ENCODE results near the gene TACO1.

- TF ChIP-seq ATF2 (CRISPR knock-in tag; IDR thresholded peaks at IDR 0.05) (no peak), ADNP (tag; IDR thresholded peaks at IDR 0.05) (no peak), CBX3 (IDR thresholded peaks at IDR 0.05; ENCODE audit: borderline replicate concordance in 1 of 2, low read length in 2 of 2) (no peak), POLR2AphosphoS5 (IDR thresholded peaks at IDR 0.05; ENCODE audit: control insufficient read depth, insufficient read depth, low read depth, low read length) (no peak), ZNF41 (CRISPR knock-in tag; conservative IDR thresholded peaks at IDR 0.05) (no peak), RFX5 (IDR thresholded peaks at IDR 0.05; ENCODE audit: low read depth, low read length) (no peak), RCOR1 (IDR thresholded peaks at IDR 0.05; ENCODE audit: borderline replicate concordance in 1 of 2, low read depth in 2 of 2, low read length in 2 of 2) (no peak), PPARD (CRISPR knock-in tag; IDR thresholded peaks at IDR 0.05) (no peak), RBM22 (IDR thresholded peaks at IDR 0.05; ENCODE audit: low read depth, low read length, poor library complexity, severe bottlenecking) (no peak), CREB1 (IDR thresholded peaks at IDR 0.05) (no peak), CREB1 (CRISPR knock-in tag; IDR thresholded peaks at IDR 0.05) (no peak), POLR2A (conservative IDR thresholded peaks at IDR 0.05) (no peak)
- TF ChIP-seq, protein P1, sequence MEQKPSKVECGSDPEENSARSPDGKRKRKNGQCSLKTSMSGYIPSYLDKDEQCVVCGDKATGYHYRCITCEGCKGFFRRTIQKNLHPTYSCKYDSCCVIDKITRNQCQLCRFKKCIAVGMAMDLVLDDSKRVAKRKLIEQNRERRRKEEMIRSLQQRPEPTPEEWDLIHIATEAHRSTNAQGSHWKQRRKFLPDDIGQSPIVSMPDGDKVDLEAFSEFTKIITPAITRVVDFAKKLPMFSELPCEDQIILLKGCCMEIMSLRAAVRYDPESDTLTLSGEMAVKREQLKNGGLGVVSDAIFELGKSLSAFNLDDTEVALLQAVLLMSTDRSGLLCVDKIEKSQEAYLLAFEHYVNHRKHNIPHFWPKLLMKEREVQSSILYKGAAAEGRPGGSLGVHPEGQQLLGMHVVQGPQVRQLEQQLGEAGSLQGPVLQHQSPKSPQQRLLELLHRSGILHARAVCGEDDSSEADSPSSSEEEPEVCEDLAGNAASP (IDR thresholded peaks at IDR 0.05): no peak
- TF ChIP-seq, protein P2, sequence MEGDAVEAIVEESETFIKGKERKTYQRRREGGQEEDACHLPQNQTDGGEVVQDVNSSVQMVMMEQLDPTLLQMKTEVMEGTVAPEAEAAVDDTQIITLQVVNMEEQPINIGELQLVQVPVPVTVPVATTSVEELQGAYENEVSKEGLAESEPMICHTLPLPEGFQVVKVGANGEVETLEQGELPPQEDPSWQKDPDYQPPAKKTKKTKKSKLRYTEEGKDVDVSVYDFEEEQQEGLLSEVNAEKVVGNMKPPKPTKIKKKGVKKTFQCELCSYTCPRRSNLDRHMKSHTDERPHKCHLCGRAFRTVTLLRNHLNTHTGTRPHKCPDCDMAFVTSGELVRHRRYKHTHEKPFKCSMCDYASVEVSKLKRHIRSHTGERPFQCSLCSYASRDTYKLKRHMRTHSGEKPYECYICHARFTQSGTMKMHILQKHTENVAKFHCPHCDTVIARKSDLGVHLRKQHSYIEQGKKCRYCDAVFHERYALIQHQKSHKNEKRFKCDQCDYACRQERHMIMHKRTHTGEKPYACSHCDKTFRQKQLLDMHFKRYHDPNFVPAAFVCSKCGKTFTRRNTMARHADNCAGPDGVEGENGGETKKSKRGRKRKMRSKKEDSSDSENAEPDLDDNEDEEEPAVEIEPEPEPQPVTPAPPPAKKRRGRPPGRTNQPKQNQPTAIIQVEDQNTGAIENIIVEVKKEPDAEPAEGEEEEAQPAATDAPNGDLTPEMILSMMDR (IDR thresholded peaks at IDR 0.05 in 2 of 3, conservative IDR thresholded peaks at IDR 0.05 in 1 of 3; ENCODE audit: insufficient read depth in 2 of 3, low read depth in 1 of 3, low read length in 3 of 3): no peak
- TF ChIP-seq, protein P3, sequence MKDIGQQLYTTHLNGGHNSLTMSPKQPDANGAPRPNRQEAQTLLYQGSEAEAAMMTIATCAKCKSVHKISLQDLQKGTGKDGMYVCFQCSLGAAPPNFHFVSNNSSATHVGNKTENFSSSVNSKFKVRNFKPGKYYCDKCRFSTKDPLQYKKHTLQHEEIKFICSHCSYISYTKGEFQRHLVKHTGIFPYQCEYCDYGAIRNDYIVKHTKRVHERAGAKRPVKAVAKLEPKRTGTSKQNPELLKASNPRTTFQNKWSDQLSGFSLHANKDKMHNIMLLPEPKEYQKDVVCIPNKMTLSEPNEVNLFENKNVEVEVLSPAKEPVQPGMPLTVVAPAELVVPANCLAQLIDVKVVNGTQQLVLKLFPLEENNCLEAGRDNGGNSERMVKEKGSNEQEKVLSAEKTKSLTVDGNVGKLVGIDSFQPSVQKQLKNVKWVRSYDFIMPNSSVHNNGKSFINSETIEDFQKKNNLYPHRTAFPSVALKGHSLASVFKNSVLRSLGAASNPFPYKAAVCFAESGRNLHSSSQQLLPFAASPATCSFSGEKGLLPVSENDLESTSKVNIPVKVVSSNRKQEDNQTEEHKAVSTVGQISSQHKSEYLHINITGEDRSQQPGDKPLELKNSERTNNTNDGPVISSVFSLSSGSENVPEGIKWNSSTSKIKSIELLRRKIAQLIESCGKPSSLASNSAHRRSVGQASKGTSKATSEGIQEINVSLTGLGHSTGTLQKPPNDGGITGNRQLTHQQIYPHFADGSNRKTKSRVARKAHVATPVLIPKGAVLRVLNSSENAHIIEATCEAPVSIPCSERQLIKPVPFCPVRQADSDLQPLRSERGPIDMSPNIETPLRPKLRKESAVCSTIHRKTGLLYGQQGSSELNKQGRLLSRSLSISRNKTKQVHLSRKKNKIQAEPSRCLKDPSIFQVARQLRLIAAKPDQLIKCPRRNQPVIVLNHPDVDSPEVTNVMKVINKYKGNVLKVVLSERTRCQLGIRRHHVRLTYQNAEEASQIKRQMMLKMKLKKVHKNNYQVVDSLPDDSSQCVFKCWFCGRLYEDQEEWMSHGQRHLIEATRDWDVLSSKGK (CRISPR knock-in tag; IDR thresholded peaks at IDR 0.05): no peak
These were observed 11.0 kb upstream of the TACO1 start for GRCh38 chr17:63589646-63590045.

Measured in K562 (cell line).